Neuronal stem cell (in vitro differentiated cells): ENCODE results near the gene NCOA3.

Experiments
- DNase-seq: peaks from one replicate; pipeline ENCODE4 v3.0.0-alpha.2; 2013; ENCODE audit warnings: low spot score
- H2AFZ ChIP-seq: one replicate; pipeline ENCODE4 v1.6.1; 2013; ENCODE audit warnings: mild to moderate bottlenecking, low read length, inconsistent platforms
- H2AK5ac ChIP-seq: 2 replicates; pipeline ENCODE4 v1.6.1; 2013; ENCODE audit warnings: low read depth, mild to moderate bottlenecking, inconsistent platforms, low read length, moderate library complexity, mixed read lengths
- H2BK120ac ChIP-seq: 2 replicates; pipeline ENCODE4 v1.6.1; 2013; ENCODE audit warnings: low read depth, mild to moderate bottlenecking, inconsistent platforms, low read length, moderate library complexity, mixed read lengths
- H2BK12ac ChIP-seq: one replicate; pipeline ENCODE4 v1.6.1; 2013; ENCODE audit warnings: low read length, inconsistent platforms
- H2BK15ac ChIP-seq: 2 replicates; pipeline ENCODE4 v1.6.1; 2013; ENCODE audit warnings: mild to moderate bottlenecking, low read length, inconsistent platforms, mixed read lengths
- H2BK5ac ChIP-seq: one replicate; pipeline ENCODE4 v1.6.1; 2013; ENCODE audit warnings: inconsistent platforms, mild to moderate bottlenecking, low read length, moderate library complexity
- H3K14ac ChIP-seq: one replicate; pipeline ENCODE4 v1.6.1; 2013; ENCODE audit warnings: low read length, inconsistent platforms
- H3K18ac ChIP-seq: 2 replicates; pipeline ENCODE4 v1.6.1; 2013; ENCODE audit warnings: low read length, inconsistent platforms
- H3K23ac ChIP-seq: 2 replicates; pipeline ENCODE4 v1.6.1; 2013; ENCODE audit warnings: low read depth, mild to moderate bottlenecking, mixed read lengths, low read length, inconsistent platforms; ENCODE audit not compliant: poor library complexity
- H3K27ac ChIP-seq: replicated peaks from 3 replicates; pipeline ENCODE4 v1.5.1; 2013; ENCODE audit warnings: low read length, inconsistent platforms
- H3K27me3 ChIP-seq, 3 experiments: 2 replicates each; pipeline ENCODE4 v1.6.1; 2013; ENCODE audit warnings: low read length in 3 of 3, mild to moderate bottlenecking in 2 of 3, inconsistent platforms in 1 of 3, low read depth in 1 of 3, mixed read lengths in 1 of 3, moderate library complexity in 1 of 3; ENCODE audit not compliant: control insufficient read depth in 3 of 3, insufficient read depth in 3 of 3
- H3K36me3 ChIP-seq, 2 donors: replicated peaks in 1 of 2; 2 replicates each; pipeline ENCODE4 v1.6.1; 2013; ENCODE audit warnings: low read length in 2 of 2; ENCODE audit not compliant: control insufficient read depth in 2 of 2, insufficient read depth in 2 of 2
- H3K4ac ChIP-seq: 2 replicates; pipeline ENCODE4 v1.6.1; 2013; ENCODE audit warnings: inconsistent platforms, mild to moderate bottlenecking, low read length, moderate library complexity
- H3K4me1 ChIP-seq, 2 donors: 1 replicate in 1 of 2; 2 replicates in 1 of 2; pipeline ENCODE4 v1.6.1; 2013; ENCODE audit warnings: low read length in 2 of 2, low read depth in 1 of 2; ENCODE audit not compliant: control insufficient read depth in 2 of 2, insufficient read depth in 1 of 2
- H3K4me2 ChIP-seq: one replicate; pipeline ENCODE4 v1.6.1; 2013; ENCODE audit warnings: mild to moderate bottlenecking, low read length, inconsistent platforms; ENCODE audit not compliant: insufficient read depth, poor library complexity, severe bottlenecking
- H3K4me3 ChIP-seq, 2 donors: 2 replicates each; pipeline ENCODE4 v1.5.1; 2013; ENCODE audit warnings: low read length in 2 of 2, mild to moderate bottlenecking in 2 of 2, inconsistent platforms in 1 of 2, moderate library complexity in 1 of 2
- H3K79me1 ChIP-seq: one replicate; pipeline ENCODE4 v1.6.1; 2013; ENCODE audit warnings: low read depth, mild to moderate bottlenecking, inconsistent platforms, low read length, moderate library complexity
- H3K9ac ChIP-seq: one replicate; pipeline ENCODE4 v1.6.1; 2013; ENCODE audit warnings: mild to moderate bottlenecking, low read depth, low read length, inconsistent platforms; ENCODE audit not compliant: poor library complexity
- H3K9me3 ChIP-seq, 2 donors: replicated peaks in 1 of 2; 2 replicates each; pipeline versions ENCODE3 to v1.6.1; 2013; ENCODE audit warnings: low read length in 2 of 2, mild to moderate bottlenecking in 2 of 2, inconsistent platforms in 1 of 2, low read depth in 1 of 2, mixed read lengths in 1 of 2, moderate library complexity in 1 of 2; ENCODE audit not compliant: control insufficient read depth in 2 of 2, insufficient read depth in 1 of 2
- H4K8ac ChIP-seq: one replicate; pipeline ENCODE4 v1.6.1; 2013; ENCODE audit warnings: low read depth, mild to moderate bottlenecking, inconsistent platforms, low read length, moderate library complexity
- H4K91ac ChIP-seq: one replicate; pipeline ENCODE4 v1.6.1; 2013; ENCODE audit warnings: low read length, low read depth, mild to moderate bottlenecking, inconsistent platforms; ENCODE audit not compliant: poor library complexity
- WGBS, 2 donors: extraction: QIAGEN DNeasy Blood & Tissue Kit; methylation state at CpG; one replicate each; pipeline ENCODE4 v1.1.7; 2013; ENCODE audit warnings: missing lambda C conversion rate in 2 of 2, mixed read lengths in 1 of 2; ENCODE audit not compliant: insufficient read length in 2 of 2, insufficient replicate concordance in 1 of 2; ENCODE audit errors: extremely low coverage in 2 of 2; 5-methylcytosine and 5-hydroxymethylcytosine counted together

NCOA3 gene

GRCh38 chr20:47572105-47572729, 70.5 kb downstream of the NCOA3 start:
- no peak overlapping the region for H3K23ac ChIP-seq
- no CpG with 5 or more reads among the region's 6 CpGs for WGBS, 2 donors
- H3K36me3 ChIP-seq, result peaks cover 0 to 11% of the 10 kb centered on the region in 2 donors
- H4K91ac ChIP-seq, result no peak overlapping the region
- H2AFZ ChIP-seq, result no peak overlapping the region
- H2BK15ac ChIP-seq, result no peak overlapping the region
- no peak for DNase-seq
- no peak overlapping the region for H2BK12ac ChIP-seq
- no peak overlapping the region for H4K8ac ChIP-seq
- H3K27ac ChIP-seq, result no peak overlapping the region
- H3K27me3 ChIP-seq, result no peaks in the 10 kb centered on the region
- H2BK5ac ChIP-seq, result no peak overlapping the region
- H3K9me3 ChIP-seq, result peaks cover 4 to 18% of the 10 kb centered on the region in 2 donors
- H3K9ac ChIP-seq, result no peak overlapping the region
- no peak overlapping the region for H3K4ac ChIP-seq
- no peak overlapping the region for H2AK5ac ChIP-seq
- no peaks in the 10 kb centered on the region for H3K79me1 ChIP-seq
- no peak overlapping the region for H3K4me2 ChIP-seq
- peaks cover 3 to 35% of the 10 kb centered on the region in 2 donors for H3K4me1 ChIP-seq
- H3K4me3 ChIP-seq, result no peak overlapping the region
- no peak overlapping the region for H3K18ac ChIP-seq
- no peak overlapping the region for H2BK120ac ChIP-seq
- no peak overlapping the region for H3K14ac ChIP-seq

DNA sequence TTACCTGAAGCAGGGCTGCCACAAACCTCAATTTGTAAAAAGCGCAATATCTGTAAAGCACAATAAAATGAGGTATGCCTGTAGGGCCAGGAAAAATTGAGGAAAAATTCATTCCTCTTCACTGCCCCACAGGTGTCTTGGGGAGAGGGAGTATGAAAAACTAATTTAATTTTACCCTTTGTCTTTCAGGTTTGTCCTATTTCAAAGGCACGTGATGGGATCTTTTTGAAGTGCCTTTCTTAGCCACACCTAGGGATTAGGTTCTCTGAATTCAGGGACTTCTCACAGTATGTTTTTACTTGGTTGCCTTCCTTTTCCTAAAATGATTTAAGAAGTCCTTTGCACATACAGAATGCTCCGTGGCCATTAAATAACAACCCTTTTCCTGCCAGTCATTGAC, 71.9 kb downstream of the NCOA3 start:
- H2AK5ac ChIP-seq, result no peak overlapping the region
- H3K18ac ChIP-seq, result no peak overlapping the region
- H4K8ac ChIP-seq, result no peak overlapping the region
- H2BK15ac ChIP-seq, result no peak overlapping the region
- H3K4me2 ChIP-seq, result no peak overlapping the region
- no peak overlapping the region for H3K23ac ChIP-seq
- H2BK5ac ChIP-seq, result no peak overlapping the region
- H3K14ac ChIP-seq, result no peak overlapping the region
- H2BK12ac ChIP-seq, result no peak overlapping the region
- H2AFZ ChIP-seq, result no peak overlapping the region
- peaks cover 0 to 11% of the 10 kb centered on the region in 2 donors for H3K36me3 ChIP-seq
- H3K79me1 ChIP-seq, result no peaks in the 10 kb centered on the region
- no peak overlapping the region for H4K91ac ChIP-seq
- peaks cover 3 to 40% of the 10 kb centered on the region in 2 donors for H3K4me1 ChIP-seq
- H3K27ac ChIP-seq, result no peak overlapping the region
- peaks cover 4 to 18% of the 10 kb centered on the region in 2 donors for H3K9me3 ChIP-seq
- no peak overlapping the region for H2BK120ac ChIP-seq
- no CpG with 5 or more reads among the region's 3 CpGs for WGBS, 2 donors
- H3K4ac ChIP-seq, result no peak overlapping the region
- DNase-seq, result no peak
- H3K9ac ChIP-seq, result no peak overlapping the region
- no peaks in the 10 kb centered on the region for H3K27me3 ChIP-seq
- no peak overlapping the region for H3K4me3 ChIP-seq

GRCh38 chr20:47574616-47575364, 73.1 kb downstream of the NCOA3 start:
- H3K4me1 ChIP-seq, result peaks cover 3 to 40% of the 10 kb centered on the region in 2 donors
- WGBS, 2 donors, result no CpG with 5 or more reads among the region's 4 CpGs
- H3K9me3 ChIP-seq, result peaks cover 4 to 18% of the 10 kb centered on the region in 2 donors
- no peak overlapping the region for H3K9ac ChIP-seq
- H3K36me3 ChIP-seq, result peaks cover 0 to 11% of the 10 kb centered on the region in 2 donors
- H3K23ac ChIP-seq, result no peak overlapping the region
- H3K4me3 ChIP-seq, result no peak overlapping the region
- no peak overlapping the region for H3K14ac ChIP-seq
- no peak overlapping the region for H2BK5ac ChIP-seq
- H4K91ac ChIP-seq, result no peak overlapping the region
- no peak overlapping the region for H3K4ac ChIP-seq
- H2AFZ ChIP-seq, result no peak overlapping the region
- H3K27ac ChIP-seq, result no peak overlapping the region
- no peak overlapping the region for H2BK12ac ChIP-seq
- DNase-seq, result no peak
- H2AK5ac ChIP-seq, result no peak overlapping the region
- H3K18ac ChIP-seq, result no peak overlapping the region
- H3K4me2 ChIP-seq, result no peak overlapping the region
- no peak overlapping the region for H2BK15ac ChIP-seq
- no peaks in the 10 kb centered on the region for H3K27me3 ChIP-seq
- H3K79me1 ChIP-seq, result no peaks in the 10 kb centered on the region
- H2BK120ac ChIP-seq, result no peak overlapping the region
- H4K8ac ChIP-seq, result no peak overlapping the region

- Histone ChIP-seq H3K4me3 (no peak overlapping the region), H3K4me1 (peaks cover 4 to 40% of the 10 kb centered on the region in 2 donors), H4K91ac (no peak overlapping the region), H3K27ac (no peak overlapping the region), H2BK5ac (no peak overlapping the region), H2AK5ac (no peak overlapping the region), H2BK12ac (no peak overlapping the region), H3K4me2 (no peak overlapping the region), H3K4ac (no peak overlapping the region), H4K8ac (no peak overlapping the region), H3K14ac (no peak overlapping the region), H2AFZ (no peak overlapping the region), H3K36me3 (peaks cover 0 to 5% of the 10 kb centered on the region in 2 donors), H2BK15ac (no peak overlapping the region), H3K9ac (no peak overlapping the region), H2BK120ac (no peak overlapping the region), H3K79me1 (no peaks in the 10 kb centered on the region), H3K18ac (no peak overlapping the region), H3K27me3 (no peaks in the 10 kb centered on the region), H3K23ac (no peak overlapping the region), H3K9me3 (peaks cover under 1 to 6% of the 10 kb centered on the region in 2 donors)
- no CpG with 5 or more reads among the region's 4 CpGs for WGBS, 2 donors
- no peak for DNase-seq
These were observed 74.9 kb downstream of the NCOA3 start for GRCh38 chr20:47576516-47577033.
